Activated T-cell treated with anti-CD3 and anti-CD28 coated beads for 48 hours (primary cell): Measurements from ENCODE around the gene PTGER3.
A peak's percentile ranks its signal among the peaks of the same experiment; 100 is the strongest.

Experiments used
- DNase-seq: peaks from one replicate; pipeline ENCODE4 v3.0.0-alpha.2; 2020; ENCODE audit warnings: low read depth

PTGER3 gene

DNA sequence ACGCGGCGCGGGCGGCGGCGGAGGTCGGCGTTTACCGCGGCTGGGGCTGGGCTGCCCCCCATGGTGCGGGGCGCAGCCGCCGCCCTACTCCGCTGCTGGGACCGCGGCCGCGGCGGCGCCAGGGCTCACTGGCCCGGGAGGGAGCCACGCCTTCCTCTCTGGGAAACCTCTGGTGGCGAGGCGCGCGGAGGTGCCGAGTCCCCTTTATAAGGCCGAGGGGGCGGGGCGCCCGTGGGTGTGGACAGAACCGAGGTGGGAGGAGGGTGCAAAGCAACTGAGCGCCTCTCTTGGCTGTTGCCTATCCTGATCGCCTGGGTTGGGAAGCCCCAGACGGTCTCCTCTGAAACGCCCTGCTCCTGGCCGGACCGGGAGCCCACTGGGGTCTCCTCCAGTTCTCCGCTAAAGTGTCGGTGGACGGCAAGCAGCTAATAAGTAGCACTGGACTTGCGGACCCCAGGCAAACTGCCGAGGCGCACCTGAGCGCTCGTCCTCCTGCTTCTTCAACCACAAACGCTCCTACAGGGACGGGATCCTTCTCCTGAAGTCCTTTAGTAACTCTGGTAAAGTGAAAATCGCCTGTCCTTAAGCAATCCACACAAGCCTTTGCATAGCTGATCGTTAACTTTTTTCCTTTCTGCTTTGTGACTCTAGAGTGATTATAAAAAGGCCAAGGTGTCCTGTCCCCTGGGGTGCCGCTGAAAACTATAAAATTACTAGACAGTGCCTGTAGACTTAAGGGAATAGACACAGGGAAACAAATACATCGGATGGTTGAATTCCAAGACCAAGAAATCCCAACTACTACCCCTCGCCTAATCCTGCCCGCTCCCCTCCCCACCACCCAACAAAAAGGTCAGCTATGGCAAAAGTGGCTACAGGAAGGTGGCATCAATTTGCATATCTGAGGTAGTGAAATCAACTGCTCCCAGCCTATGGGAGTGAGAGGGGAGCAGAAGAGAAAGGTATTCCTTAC lies at the start of gene PTGER3:
PTGER3 (minus strand) TSS at position 182 of the 973 bp plus-strand sequence. CDS start 239 bp downstream, outside the sequence.
- DNase-seq = peak; percentile 31

DNA sequence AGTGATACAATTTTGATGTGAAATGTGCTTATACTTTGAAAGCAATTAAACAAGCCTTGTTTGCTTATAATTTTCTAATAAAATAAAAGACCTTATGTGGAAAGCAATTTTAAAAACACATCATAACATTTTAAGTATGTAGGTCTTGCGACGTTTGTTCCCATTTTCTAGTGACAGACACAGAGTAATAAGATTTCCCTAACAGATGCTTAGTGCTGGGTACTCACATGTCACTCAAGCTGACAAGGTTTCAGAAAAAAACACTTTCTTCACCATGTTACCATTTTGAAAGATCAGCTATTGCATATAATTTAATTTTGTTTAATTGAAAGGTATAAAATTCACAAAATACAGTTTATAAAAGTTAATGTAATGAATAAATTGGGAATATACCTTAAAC lies 47.3 kb upstream of the PTGER3 start:
- no peak for DNase-seq

DNA sequence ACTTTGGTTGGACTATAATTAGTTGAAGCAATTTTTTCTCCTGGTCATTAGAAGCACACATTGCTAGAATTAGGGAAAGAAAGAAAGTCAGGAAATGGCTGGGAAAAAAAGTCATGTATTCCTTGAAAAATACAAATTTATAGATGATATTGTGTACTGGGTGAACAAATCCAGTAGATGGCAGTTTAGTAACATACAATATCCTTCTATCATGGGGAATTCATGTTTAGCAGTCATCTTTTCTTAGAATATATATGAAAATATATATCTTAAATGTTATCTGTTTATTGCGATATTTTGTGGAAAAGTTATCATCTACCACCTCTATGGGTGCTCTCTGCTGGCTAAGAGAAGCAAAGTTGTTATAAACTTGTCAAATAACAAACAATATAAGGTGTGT lies 46.3 kb upstream of the PTGER3 start:
- no peak for DNase-seq

DNA sequence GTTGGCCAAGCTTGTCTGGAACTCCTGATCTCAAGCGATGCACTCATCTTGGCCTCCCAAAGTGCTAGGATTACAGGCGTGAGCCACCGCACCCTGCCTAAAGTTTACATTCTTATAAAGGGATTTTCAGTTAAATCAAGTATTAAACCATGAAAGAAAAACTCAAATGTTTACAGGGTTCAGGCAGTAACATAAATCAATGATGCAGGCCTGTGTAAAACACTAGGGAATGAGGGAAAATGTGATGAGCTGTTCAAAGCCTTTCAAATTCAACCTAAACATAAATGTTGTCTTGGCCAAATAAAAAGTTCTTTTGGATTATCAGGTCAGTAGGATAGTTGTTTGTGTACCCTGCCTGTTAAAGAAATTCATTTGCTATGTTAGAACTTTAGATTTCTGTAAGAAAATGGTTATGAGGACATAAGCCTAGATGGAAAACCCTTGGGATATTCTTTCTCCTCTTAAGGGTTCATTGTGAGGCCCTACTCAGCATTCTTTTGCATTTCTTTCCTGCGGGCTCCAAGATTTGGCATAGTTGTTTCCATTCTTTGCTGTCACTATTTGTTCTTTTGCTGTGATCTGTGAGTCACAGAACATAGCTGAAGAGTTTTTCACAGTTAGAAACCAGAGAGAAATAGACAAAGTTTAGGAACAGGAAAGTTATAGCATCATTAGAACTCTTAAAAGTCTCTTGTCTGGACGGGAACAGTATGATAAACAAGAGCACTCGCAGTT lies 42.1 kb upstream of the PTGER3 start:
- no peak for DNase-seq

DNA sequence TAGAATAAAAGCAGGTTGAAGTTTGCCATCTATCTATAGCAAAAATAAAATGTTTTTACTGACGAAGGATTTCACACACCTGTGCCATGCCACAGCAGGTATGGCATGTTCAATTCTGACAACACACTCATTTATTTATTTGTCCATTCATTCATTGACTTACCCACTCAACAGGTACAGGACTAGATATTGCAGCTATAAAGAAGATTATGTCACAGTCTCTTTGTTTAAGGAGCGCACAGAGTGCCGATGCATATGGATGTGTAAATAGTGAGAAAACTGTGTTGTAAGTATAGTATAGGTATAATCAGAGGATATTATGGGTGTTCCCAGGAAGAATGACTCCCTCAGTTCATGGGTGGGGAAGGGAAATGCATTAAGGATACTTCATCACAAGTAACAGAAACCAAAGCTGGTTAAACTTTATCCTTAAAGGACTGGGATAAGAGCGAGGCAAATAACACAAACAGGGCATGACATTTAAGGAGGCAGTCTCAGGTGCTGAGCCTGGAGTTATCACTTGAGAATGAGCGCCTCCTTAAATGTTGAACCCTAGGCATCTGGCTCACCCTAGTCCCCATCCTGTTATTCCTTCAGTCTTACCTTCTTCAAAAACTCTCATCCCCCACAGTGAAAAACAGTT lies 41.1 kb upstream of the PTGER3 start:
- DNase-seq = no peak

DNA sequence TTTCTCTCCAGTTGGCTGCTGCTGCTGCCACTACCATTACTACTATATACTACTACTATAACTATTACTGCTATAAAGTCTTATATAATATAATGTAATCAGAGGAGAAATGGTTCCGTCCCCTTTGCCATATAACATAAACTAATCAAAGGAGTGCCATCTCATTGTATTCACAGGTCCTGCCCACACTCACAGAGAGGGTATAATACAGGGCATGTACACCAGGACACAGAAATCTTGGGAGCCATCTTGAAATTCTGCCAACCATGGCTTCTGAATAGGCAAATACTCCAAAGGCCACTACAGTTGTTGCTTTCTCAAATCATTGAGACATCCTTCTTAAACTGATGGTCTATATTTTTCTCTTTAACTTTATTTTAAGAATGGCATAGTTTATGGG lies 40.1 kb upstream of the PTGER3 start:
- no peak for DNase-seq

DNA sequence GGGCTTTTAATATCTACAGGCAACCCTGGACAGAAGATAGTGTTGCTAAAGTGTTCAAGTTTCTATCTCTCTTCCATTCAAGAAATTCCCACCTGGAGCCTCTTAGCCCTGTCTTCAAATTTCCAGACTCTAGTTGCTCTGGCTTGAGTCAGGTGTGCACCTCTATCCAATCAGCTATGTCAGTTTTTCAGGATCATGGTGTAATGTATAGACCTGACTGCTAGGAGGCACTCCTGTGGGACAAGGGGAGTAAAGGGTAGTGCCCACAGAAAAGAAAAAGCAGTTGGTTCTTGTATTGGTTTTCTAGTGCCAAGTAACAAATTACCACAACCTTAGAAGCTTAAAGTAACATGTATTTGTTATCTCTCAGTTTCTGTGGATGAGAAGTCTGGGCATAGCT lies 39.4 kb upstream of the PTGER3 start:
- no peak for DNase-seq

DNA sequence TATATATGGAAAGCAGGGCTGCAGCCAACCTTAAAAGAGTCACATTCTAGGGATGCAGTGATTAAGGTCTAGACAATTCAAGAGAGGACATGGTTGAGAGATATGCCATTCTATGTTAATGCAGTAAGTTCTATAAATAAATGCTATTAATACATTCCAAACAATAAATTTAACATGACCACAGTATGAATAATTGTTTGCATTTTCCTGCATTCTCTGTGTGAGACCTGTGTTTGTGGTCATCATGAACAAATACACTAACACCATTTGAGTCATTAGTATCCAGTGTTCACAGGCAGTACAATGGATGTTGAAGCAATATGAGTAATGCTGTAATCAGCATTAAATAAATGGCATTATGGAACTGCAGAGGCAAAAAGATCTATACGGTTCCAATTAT lies 38.7 kb upstream of the PTGER3 start:
- no peak for DNase-seq

DNA sequence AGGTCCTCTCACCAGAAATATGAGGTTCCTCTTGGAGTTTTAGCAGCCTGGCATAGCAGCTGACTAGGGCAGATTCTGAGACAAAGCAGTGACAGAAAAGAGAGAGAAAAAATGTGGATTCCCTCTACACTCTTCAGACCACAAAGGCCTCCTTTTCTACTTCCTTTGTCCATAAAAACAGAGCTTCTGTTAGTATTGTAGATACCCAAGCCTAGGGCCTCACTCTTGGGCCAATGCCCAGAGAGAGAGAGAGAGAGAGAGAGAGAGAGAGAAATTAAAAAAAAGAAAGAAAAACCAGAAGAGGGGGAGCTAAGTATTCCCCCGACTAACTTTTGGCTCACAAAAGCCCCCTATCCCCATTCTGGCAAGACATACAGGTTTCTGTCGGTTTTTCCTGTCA lies 35.7 kb upstream of the PTGER3 start:
- DNase-seq = no peak

DNA sequence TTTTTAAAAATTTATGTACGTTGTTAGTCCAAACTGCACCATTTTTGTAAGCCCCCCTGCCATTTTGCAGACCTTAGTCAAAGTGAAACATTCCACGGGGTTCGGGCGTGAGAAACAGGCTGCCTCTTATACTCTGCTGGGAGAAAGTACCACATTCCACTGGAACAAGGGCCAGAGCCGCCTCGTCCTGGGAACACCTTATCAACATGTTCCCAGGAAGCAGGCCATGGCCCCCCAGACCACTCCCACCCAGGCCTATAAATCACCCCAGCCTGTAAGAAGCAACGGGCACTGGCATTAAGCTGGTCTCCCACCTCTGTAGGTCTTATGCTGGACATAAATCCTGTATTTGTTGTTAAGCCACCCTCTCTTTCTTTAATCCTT lies 34.1 kb upstream of the PTGER3 start:
- no peak for DNase-seq

DNA sequence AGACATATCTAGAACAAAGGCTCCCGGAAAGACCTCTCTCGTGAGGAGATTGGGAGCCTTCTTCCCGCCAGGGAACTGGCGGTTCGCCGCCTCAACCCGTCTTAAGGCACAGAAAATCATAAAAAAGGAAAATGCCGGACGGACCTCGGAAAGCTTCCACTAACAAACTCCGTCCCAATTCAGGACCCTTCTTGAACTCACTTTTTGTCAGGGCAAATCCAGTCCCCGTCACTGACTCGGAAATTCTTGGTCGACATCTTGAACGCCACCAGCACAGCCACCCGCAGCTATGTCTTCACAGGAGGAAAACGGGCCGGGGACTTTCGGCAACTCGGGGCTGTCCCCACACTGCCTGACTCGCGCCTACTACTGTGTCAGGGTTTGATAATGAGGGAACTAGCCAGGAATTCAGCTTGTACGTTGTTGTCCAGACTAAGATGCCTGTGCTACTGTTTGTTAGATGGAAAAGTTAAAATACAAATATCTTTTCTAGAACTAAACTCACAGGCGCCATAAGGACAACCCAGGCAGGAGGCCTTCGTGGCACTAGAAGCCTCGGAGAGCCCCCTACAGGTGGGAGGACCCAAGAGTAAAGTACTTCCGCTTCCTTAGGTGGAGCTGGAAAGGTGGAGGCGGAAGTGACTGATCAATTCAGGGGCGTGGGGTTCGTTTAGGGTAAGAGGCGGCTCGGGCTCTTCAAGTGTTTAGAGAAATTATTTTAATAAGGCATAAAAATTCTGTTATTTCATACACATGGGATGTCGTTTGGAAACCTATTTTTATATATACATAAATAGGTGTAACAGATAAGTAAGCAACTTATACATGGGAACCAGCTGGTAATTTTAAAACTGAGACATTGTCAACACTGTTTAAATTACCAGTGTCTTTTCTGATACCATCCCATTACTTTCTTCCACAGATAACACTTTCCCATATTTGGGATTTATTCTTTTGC lies 33.4 kb upstream of the PTGER3 start, which contains the start of gene ZRANB2:
ZRANB2 (minus strand) TSS at position 297 of the 958 bp plus-strand sequence; CDS start at position 257, 40 bp downstream.
- DNase-seq = peak; percentile 78

DNA sequence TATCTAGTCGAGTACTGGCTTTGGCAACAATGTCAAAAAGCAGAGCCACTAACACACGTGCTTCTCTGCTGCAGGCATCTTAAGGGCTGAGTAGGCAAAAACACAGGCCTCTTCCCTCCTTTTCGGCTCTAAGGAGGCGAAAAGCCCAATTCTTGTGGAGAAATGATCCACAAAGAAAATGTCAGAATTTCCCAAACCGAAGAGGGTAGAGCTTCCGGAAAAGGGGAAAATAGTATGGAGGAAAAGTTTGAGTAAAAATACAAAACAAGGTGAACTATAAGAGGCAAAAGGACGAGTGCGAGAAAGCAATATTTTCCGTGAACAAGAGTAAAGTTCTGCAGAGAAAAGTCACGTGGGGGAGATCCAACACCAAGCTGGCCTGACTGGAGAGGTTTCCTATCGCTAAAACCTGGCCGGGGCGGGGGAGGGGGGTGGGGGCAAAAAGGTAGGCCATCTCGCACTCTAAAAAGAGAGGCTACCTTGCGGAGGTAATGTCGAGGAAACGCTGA lies 32.7 kb upstream of the PTGER3 start:
- DNase-seq = peak; percentile 6

DNA sequence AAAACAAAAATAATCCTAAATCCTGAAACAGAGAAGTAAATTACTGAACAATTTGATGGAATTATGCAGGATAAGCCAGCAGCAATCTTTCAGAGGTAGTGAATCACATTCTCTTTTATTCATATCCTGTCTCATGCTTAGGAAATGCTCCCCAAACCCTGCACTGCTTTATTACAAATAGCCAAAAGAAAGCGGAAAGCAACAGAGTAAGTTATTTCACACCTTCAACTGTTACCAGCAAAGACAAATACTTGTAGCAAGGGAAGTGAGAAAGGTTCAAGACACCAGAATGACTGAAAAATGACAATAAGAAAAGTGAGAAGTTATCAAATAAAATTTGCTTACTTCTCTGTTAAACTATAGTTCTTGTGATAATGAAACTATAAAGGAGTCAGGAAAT lies 27.1 kb upstream of the PTGER3 start:
- no peak for DNase-seq

DNA sequence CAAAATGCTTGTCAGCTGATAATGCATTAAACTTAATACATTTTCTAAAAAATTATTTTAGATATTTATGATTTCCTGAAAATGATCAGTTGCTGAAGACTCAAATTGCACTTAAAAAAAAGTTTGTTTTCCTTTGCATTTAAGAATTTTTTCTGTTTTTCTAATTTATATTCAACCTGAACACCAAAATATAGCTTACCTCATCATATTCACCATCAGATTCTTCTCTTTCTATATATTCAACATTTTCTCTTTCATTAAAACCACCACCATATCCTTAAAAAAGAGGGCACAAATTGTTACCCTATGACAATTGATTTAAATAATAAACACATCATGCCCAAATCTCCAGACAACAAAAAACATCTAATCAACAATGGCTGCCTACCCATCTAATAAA lies 24.7 kb upstream of the PTGER3 start:
- DNase-seq = no peak

DNA sequence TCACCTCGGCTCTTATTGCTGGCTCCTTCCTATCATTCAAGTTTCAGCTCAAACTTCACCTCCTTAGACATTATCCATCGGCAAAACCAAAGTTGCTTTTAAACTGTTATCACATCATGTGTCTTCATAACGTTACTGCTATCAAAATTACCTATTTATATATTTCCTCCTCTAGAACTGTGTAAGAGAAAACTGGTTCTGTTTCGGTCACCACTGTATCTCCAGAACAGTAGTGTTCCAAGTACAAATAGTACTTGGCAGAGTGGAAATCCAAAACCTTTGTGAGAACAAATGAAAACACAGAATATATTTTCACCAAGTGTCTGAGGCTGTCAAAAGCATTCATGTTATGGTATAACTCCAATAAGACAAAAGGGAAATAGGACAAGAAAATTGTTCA lies 24.1 kb upstream of the PTGER3 start:
- no peak for DNase-seq

DNA sequence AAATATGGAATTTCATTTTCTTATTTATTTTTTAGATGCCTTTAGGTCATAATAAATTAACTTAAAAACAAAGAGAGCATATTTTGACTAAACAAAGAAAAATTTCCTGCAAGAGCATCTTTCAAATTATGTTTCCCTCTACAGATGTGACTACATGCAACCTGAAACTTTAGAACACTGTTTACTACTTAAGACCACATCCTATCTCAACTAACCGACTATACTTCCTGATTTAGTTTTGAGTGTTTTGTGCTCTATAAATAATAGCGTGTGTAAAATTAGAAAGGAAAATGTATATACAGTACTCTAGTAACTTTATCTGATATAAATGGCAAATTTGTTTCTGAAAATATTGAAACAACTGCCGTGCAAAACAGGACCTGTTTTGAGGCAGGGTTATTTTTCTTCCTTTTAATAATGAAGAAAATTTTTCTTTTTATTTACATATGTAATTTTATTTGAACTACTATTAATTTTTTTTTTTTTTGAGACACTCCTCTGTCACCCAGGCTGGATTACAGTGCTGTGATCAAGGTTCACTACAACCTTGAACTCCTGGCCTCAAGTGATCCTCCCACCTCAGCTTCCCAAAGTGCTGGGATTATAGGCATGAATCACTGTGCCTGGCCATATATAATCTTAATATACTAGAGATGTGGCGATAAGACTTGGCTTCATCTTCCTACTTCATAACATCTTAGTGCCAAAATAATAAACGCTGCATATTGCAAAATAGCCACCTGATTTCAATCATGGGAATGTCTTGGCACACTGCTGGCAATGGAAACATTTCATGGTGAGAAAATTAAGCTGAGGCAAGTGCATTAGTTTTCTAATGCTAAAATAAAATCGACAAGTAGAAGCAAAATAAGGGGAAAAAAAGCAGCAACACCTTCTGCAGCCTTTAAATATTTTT lies 21.0 kb upstream of the PTGER3 start:
- DNase-seq = no peak

DNA sequence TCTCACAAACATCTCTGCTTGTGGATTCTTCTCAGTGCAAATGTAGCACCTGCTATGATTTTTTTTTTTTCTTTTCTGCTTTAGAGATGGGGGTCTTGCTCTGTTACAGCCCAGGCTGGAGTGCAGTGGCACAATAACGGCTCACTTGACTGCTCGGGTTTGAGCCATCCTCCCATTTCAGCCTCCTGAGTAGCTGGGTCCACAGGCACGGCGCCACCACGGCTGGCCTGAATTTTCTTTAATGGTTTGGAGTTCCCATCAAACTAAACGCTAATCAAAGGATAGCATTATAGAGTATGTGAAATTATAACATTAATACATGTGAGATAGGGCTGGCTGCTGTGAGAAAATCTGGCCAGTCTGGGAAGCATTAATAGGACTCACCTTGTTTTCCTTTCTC lies 7.2 kb upstream of the PTGER3 start:
- DNase-seq = no peak

DNA sequence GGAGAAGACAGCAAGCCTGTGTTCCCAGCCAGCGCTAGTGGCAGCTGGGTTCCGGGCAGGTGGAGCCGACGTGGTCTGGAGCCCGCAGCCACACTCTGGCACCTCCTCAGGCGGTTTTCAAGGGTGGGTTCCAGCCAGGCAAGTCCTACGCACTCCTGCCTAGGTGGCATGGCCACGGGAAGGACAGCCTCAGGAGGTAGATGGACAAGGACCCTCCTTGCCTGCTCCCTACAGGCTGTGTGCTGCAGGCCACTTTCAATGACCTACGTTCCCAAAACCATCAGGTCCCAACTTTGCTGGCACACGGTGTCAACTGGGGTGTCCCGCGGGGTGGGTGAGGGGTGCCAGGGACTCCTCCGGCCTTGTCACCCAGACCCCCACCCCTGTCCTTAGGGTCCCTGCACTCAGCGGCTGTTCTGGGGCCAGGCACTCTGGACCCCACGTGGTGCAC lies 6.7 kb upstream of the PTGER3 start:
- no peak for DNase-seq

DNA sequence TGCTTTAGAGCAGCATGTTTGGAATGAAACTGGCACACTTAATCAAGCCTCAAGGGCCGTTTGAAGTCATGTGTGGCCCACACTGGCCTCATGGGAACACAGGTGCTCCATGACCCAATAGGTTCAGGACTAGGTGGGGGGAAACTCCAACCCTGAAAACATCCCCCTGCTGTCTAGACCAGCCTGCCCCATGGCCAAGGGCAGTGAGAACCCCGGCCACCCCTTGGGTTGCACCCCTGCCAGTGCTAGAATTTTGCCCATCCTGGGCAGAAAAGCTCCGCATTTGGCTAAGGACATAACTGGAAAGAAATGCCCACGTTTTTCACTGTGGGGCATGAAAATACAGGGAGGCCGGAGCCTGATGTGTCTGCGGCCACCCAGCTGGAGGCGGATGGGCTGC lies 6.1 kb upstream of the PTGER3 start:
- DNase-seq = no peak

DNA sequence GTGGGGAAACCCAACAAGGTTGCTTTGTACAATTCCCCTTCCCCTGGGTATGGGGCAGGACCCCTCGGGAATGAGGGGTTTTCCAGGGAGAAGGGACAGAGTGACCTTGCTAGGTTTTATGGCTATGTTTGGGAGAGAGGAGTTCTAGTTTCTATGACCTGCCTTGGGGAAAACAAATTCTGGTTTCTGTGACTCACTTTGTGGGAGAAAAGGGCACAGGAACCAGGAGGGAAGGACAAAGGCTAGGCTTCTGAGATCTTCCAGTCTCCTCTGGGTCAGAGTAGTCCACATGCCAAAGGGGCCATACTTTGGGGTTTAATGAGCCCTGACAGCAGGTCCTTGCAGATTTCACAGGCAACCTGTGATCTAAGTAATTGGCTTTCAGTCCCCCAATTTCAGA lies 5.5 kb upstream of the PTGER3 start:
- no peak for DNase-seq
